ENCODE data around the gene MID1.

The MID1 gene

GRCh38 chrX:10576777-10577447, 43.5 kb downstream of the MID1 start:
- no peak for DNase-seq (ENCODE audit: low read depth)

- no peak for DNase-seq (ENCODE audit: low read depth)
Observed at GRCh38 chrX:10576186-10576585, 44.2 kb downstream of the MID1 start.

- no peak for DNase-seq (ENCODE audit: low read depth)
Observed at GRCh38 chrX:10574663-10575062, 45.7 kb downstream of the MID1 start.

- no peak for DNase-seq (ENCODE audit: low read depth)
Observed at GRCh38 chrX:10571260-10571659, 49.1 kb downstream of the MID1 start.

GRCh38 chrX:10570601-10571000, 49.8 kb downstream of the MID1 start:
- no peak for DNase-seq (ENCODE audit: low read depth)

GRCh38 chrX:10569946-10570345, 50.4 kb downstream of the MID1 start:
- no peak for DNase-seq (ENCODE audit: low read depth)

- DNase-seq (ENCODE audit: low read depth) = no peak
Observed at GRCh38 chrX:10568428-10568827, 52.0 kb downstream of the MID1 start.

GRCh38 chrX:10567136-10567535, 53.2 kb downstream of the MID1 start:
- no peak for DNase-seq (ENCODE audit: low read depth)

GRCh38 chrX:10566716-10567097, 53.7 kb downstream of the MID1 start:
- DNase-seq (ENCODE audit: low read depth) = no peak

GRCh38 chrX:10564484-10564883, 55.9 kb downstream of the MID1 start:
- no peak for DNase-seq (ENCODE audit: low read depth)

- no peak for DNase-seq (ENCODE audit: low read depth)
Observed at GRCh38 chrX:10557166-10557565, 63.2 kb downstream of the MID1 start.

GRCh38 chrX:10556405-10556804, 64.0 kb downstream of the MID1 start:
- DNase-seq (ENCODE audit: low read depth) = no peak

GRCh38 chrX:10555846-10556245, 64.5 kb downstream of the MID1 start:
- no peak for DNase-seq (ENCODE audit: low read depth)

- no peak for DNase-seq (ENCODE audit: low read depth)
Observed at GRCh38 chrX:10554612-10555270, 65.6 kb downstream of the MID1 start.

- no peak for DNase-seq (ENCODE audit: low read depth)
Observed at GRCh38 chrX:10549280-10549679, 71.1 kb downstream of the MID1 start.

- DNase-seq (ENCODE audit: low read depth) = no peak
Observed at GRCh38 chrX:10548688-10549087, 71.7 kb downstream of the MID1 start.

- no peak for DNase-seq (ENCODE audit: low read depth)
Observed at GRCh38 chrX:10545882-10546281, 74.5 kb downstream of the MID1 start.

GRCh38 chrX:10542586-10542985, 77.8 kb downstream of the MID1 start:
- DNase-seq (ENCODE audit: low read depth) = no peak

GRCh38 chrX:10538831-10539230, 81.6 kb downstream of the MID1 start:
- no peak for DNase-seq (ENCODE audit: low read depth)

- DNase-seq (ENCODE audit: low read depth) = no peak
Observed at GRCh38 chrX:10537308-10537707, 83.1 kb downstream of the MID1 start.

GRCh38 chrX:10536744-10537143, 83.6 kb downstream of the MID1 start:
- DNase-seq (ENCODE audit: low read depth) = no peak

GRCh38 chrX:10534611-10535010, 85.8 kb downstream of the MID1 start:
- no peak for DNase-seq (ENCODE audit: low read depth)

GRCh38 chrX:10533696-10534365, 86.6 kb downstream of the MID1 start:
- DNase-seq (ENCODE audit: low read depth) = no peak

GRCh38 chrX:10531927-10532326, 88.5 kb downstream of the MID1 start:
- no peak for DNase-seq (ENCODE audit: low read depth)
